ENCODE data around the gene STH.
"Not testable (repeated sequence)": the region's sequence is repeated elsewhere in the genome, so short reads cannot be mapped to it uniquely, and the experiment has no call there.

Gene STH

GRCh38 chr17:46009681-46010596 is 10.9 kb downstream of the STH start:
- DNase-seq = no peak

- no peak for DNase-seq
Observed at GRCh38 chr17:46010597-46011186, 11.6 kb downstream of the STH start.

GRCh38 chr17:46011711-46012505 is 12.9 kb downstream of the STH start:
- DNase-seq = no peak

- no peak for DNase-seq
Observed at GRCh38 chr17:46012506-46013079, 13.5 kb downstream of the STH start.

- DNase-seq = no peak
Observed at GRCh38 chr17:46013127-46013501, 14.1 kb downstream of the STH start.

GRCh38 chr17:46013502-46014165 is 14.6 kb downstream of the STH start:
- DNase-seq = no peak

- DNase-seq = not testable (repeated sequence)
Observed at GRCh38 chr17:46019408-46019925, 20.4 kb downstream of the STH start.

- DNase-seq = no peak
Observed at GRCh38 chr17:46020023-46020761, 21.1 kb downstream of the STH start.

GRCh38 chr17:46020998-46021397 is 21.9 kb downstream of the STH start:
- DNase-seq = no peak

- not testable (repeated sequence) for DNase-seq
Observed at GRCh38 chr17:46023366-46023765, 24.3 kb downstream of the STH start.

GRCh38 chr17:46023783-46024388 is 24.8 kb downstream of the STH start:
- DNase-seq = no peak

GRCh38 chr17:46024590-46024989 is 25.5 kb downstream of the STH start:
- no peak for DNase-seq

GRCh38 chr17:46025060-46025459 is 26.0 kb downstream of the STH start:
- DNase-seq = no peak

- DNase-seq = no peak
Observed at GRCh38 chr17:46025510-46026165, 26.6 kb downstream of the STH start.

- DNase-seq = no peak
Observed at GRCh38 chr17:46026166-46027047, 27.4 kb downstream of the STH start.

- no peak for DNase-seq
Observed at GRCh38 chr17:46027048-46027975, 28.3 kb downstream of the STH start.

- no peak for DNase-seq
Observed at GRCh38 chr17:46027976-46028325, 28.9 kb downstream of the STH start.

GRCh38 chr17:46028374-46028773 is 29.3 kb downstream of the STH start:
- no peak for DNase-seq

Data from hematopoietic multipotent progenitor cell treated with erythropoietin and hydrocortisone succinate and interleukin-3 and kit ligand, for 8 days (in vitro differentiated cells).